MM.1S (cell line): Measurements from ENCODE around the gene HSD17B3.

Source experiments
- CTCF ChIP-seq: fragments of 300-600 bp; sonication (generic); IDR thresholded peaks from 2 replicates; pipeline ENCODE4 v1.5.1; 2016; ENCODE audit warnings: antibody characterized with exemption, low read length, mixed read lengths
- EZH2 ChIP-seq: fragments of 300-600 bp; sonication (generic); optimal IDR thresholded peaks from 2 replicates; pipeline ENCODE3; 2017; ENCODE audit warnings: low read depth, mild to moderate bottlenecking, antibody characterized with exemption, low read length, mixed read lengths
- EZH2phosphoT487 ChIP-seq: fragments of 300-600 bp; sonication (generic); IDR thresholded peaks from 2 replicates; pipeline ENCODE4 v1.6.1; 2018; ENCODE audit warnings: antibody characterized with exemption, low read length

- TF ChIP-seq EZH2 (no peak), CTCF (no peak), EZH2phosphoT487 (no peak)
These were observed 43.0 kb downstream of the HSD17B3 start for GRCh38 chr9:96258967-96259366.
